HG02571 (cell line): Measurements from ENCODE around the gene FASTKD2.
"Not testable (repeated sequence)": the region's sequence is repeated elsewhere in the genome, so short reads cannot be mapped to it uniquely, and the experiment has no call there.

Experiments used
- ATAC-seq: cut with Tn5 transposase; IDR thresholded peaks from one replicate; pipeline ENCODE4 v1.9.1; 2021; ENCODE audit warnings: mild to moderate bottlenecking, moderate library complexity; ENCODE audit not compliant: unreplicated experiment

The FASTKD2 gene

DNA sequence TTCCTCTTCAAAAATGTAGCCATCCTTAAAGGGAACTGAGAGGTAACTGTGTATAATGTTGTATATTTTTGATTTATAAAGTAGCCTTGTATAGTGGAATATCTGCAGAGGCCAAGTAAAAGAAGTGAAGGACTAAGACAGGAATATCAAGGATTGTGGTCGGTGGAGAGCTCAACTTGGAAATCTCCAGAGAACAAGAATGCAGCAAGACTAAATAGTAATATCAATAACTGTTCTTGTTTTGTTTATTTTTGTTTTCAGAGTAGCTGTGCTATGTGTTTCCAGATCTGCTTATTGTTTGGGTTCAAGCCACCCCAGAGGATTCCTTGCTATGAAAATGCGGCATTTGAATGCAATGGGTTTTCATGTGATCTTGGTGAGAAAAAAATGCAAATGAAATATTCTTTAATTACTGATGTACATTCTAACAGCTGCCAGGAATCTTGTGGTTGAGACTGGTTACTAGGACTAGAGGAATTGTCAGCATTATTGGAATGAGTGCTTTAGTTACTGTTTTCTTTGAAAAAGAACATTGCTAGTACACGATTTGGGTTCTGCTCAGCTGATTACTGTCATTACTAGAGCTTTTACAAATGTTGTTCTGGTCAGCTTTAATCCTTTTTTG lies 25.0 kb downstream of the FASTKD2 start:
- ATAC-seq, result no peak

DNA sequence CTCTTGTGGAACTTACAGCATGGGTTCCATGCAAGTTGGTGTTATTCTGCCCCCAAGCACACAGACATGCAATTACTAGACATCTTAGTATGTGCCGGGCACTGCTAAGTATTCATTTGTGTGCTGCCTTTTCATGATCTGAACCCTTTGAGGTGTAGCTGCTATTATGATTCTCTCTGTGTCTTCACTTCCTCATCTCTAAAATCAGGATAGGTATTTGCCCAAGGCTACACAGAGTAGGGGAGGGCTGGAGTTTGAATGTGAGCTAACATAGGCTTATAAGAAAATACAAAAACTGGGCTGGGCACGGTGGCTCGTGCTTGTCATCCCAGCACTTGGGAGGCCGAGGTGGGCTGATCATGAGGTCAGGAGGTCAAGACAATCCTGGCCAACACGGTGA lies 27.2 kb downstream of the FASTKD2 start:
- ATAC-seq, result no peak

GRCh38 chr2:206797376-206797775 lies 32.0 kb downstream of the FASTKD2 start:
- no peak for ATAC-seq

DNA sequence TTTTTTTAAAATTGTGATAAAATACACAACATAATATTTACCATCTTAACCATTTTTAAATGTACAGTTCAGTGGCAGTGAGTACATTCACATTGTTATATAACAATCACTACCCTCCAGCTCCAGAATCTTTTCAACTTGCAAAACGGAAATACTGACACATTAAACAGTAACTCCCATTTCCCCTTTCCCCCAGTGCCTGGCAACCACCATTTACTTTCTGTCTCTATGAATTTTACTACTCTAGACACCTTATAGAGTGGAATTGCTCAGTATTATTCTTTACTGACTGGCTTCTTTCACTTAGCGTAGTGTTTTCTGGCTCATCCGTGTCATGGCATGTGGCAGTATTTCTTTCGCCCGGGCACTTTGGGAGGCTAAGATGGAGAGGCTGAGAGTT lies 32.6 kb downstream of the FASTKD2 start:
- peak; percentile 51 for ATAC-seq

DNA sequence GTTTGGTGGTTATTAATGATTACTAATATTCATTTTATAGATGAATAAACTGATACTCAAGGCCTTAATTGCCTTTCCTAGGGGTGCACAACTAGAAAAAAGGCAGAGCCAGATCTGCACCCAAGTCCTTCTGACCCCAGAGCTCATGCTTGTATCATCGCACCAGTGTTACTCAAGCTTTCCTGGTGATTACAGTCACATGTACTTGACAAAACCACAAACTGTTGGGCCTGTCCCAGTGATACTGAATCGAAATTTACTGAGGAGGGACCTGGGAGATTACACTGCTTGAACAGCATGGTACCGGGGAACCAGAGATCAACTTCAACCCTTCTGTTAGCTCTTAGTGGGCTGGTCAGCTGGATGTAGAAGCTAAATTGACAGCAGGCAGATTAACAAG lies 33.7 kb downstream of the FASTKD2 start:
- no peak for ATAC-seq

GRCh38 chr2:206800506-206801417 lies 35.4 kb downstream of the FASTKD2 start:
- ATAC-seq, result no peak

GRCh38 chr2:206801418-206802189 lies 36.2 kb downstream of the FASTKD2 start:
- ATAC-seq, result no peak

DNA sequence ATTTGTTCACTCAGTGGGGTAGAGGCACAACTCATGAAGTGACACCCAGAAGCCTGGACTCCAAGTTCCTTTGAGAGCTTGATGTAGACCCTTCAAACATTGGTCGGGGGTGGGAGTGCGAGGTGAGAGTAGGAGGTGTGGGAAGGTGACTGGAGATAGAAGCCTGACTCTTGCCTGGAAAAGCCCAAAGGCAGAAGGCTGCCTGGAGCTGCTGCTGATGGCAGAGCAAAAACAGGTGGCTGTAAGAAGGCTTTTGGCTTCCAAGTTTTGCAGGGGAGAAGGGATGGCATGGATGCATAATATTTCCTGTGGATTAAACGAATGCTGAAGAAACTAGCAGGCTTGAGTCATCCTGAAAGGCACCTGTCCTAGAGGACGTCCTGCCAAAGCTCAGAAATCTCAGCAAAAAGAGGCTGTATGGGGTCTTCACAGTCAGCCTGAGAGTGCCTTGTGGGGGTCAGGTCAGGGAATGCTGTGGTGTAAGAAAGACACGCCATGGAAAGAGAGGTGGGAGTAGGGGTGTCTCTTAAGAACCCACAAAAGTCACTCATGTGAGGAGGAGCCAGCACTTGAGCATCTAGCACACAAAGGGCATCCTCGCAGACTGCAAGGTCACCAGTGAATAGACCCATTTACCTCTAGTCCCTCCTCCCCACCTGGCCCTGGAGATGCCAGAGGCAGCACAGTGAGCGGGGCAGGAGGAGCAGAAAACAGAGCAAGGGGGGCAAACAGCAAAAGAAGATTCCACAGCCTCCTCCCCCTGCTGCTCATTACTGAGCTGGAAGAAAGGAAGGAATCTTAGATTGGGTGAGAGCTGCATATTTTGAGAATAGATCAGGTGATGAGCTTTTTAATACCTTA lies 37.5 kb downstream of the FASTKD2 start:
- ATAC-seq, result no peak

GRCh38 chr2:206804326-206804725 lies 38.9 kb downstream of the FASTKD2 start:
- ATAC-seq, result no peak

- no peak for ATAC-seq
Observed at GRCh38 chr2:206805887-206806607, 40.6 kb downstream of the FASTKD2 start.

DNA sequence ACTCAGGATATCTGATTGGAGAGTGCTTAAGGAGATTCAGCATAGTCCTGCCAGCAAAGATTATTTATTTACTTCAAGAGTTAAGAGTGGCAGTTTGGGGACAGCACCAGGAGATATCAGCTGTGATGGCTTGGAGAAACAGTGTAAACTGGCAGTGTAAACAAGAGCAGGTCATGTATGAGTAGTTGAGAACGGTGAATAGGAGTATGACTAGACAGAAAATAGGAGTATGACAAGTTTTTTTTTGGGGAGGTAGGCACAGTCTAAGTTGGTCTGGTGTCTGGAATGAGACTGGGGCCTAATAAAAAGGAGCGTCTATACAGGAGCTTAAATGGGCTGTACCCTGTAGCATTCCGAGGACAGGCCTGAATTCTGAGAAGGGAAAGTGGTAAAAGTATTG lies 42.2 kb downstream of the FASTKD2 start:
- ATAC-seq, result not testable (repeated sequence)

DNA sequence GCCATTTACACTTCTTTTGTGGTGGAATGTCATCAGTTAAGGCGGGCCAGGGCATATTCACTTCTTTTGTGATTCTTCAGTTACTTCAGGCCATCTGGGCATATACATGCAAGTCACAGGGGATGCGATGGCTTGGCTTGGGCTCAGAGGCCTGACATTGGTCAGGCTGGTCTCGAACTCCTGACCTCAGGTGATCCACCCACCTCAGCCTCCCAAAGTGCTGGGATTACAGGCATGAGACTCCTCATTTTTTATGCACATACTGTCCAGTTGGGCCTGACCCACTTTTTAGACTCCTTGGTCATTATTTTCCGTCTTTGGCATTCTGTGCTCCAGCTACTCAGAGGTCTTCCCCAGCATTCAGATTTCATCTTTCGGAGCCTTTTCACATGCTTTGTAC lies 47.1 kb downstream of the FASTKD2 start:
- not testable (repeated sequence) for ATAC-seq

DNA sequence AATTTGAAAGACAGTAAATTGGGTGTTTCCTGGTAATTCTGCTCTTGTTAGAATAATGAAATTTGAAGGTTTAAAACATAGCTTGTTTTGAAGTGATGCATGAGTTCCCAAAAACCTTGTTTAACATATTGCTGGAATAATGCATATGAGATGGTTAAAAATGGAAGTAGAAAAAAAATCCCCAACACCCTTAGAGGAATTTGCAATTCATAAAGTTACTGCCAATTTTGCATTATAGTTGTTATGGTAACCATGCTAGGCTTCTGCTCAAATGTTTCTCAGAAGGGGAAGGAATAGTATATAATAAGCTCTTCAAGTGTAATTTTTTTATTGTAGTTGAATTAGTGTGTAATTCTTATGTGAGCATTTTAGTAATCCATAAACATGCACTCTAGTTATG lies 49.1 kb downstream of the FASTKD2 start:
- no peak for ATAC-seq

- no peak for ATAC-seq
Observed at GRCh38 chr2:206820807-206821206, 55.4 kb downstream of the FASTKD2 start.

GRCh38 chr2:206823178-206823577 lies 57.8 kb downstream of the FASTKD2 start:
- ATAC-seq, result no peak

DNA sequence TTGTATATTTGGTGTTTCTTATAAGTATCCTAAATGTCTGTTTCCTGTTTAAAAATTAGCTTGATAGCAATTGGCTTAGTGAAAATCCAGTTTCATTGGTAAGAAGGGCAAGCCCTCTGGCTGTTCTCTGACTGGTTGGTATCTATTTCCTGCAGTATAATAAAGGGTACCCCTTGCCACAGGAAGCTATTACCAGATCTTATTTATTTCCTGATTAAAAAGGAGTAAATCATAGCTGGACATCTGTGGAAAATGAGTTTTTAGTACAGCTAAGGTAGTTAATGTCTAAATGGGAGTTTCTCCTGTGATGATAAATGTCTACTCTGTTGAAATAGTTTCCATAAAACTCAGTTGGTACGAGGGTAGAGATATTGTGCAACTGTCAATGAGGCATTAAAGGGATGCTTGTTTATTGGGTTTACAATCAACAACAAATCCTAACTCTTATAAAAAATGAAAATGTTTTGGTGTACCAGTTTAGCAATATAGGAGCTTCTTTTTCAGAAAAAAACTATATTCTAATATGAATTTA lies 58.7 kb downstream of the FASTKD2 start:
- ATAC-seq, result no peak

DNA sequence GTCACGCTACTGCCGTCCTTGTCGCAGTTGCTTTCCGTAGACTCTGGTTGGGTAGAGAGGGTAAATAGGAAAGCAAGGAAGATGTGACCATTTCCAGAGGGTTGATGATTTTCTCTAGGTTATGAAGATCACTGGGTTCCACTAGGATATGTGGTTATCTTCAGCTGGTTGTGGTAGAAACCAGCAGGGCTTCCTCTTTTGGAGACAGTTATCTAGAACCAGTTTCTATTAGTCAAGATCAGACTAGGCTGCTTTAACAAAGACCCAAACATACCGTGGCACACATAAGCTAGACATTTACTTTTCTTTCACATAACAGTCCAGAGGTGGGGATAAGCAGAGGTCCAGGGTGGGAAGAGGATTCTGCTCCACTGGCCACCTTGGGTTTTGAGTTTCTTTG lies 59.6 kb downstream of the FASTKD2 start:
- no peak for ATAC-seq

DNA sequence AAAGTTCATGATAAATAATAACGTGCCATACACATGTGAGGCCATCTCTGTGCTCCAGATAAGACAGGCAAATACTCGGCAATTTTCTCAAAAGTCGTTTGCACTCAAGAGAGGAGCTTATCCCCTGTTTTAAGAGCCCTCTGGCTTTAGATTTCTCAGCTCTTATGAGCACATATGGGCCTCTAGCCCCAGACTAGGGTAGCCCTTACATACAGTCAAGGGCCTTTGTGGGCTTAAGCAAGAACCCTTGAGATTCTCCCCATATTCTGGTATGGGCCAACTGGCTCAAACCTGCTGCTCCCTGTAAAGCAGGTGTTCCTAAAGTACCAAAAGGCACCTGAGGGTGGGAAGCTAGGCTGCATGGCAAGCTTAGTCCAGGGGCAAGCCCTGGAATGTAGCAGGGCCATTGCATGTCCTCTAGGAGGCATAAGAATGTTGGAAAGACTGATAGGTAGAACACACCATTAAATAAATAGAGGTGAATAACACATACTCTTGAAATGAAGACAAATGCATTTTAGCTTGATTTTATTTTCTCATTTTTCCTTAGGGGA lies 66.1 kb downstream of the FASTKD2 start:
- no peak for ATAC-seq

DNA sequence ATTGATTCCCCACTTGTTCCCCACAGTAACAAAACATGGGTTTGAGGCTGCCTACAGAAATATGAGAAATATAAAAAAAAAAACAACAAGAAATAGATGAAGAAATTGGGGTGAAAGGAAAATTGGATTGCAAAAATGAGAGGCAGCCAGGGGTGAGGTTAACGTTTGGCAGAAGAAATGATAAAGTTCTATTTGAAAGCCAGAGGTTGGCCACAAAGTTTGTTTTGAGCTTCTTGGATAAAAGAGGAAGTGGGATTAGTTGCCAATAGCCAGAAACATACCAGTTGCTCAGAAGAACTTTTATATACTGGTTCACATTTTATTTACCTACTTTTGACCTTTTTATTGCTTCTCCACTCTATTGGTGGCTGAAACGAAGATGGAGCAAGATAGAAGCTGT lies 67.5 kb downstream of the FASTKD2 start:
- ATAC-seq, result no peak
